ENCODE results near the gene MAP2K5. TPM values are rescaled to one million over a fixed set of nuclear protein-coding genes. Genes with fewer than 3 reads are reported as not detected.

Gene MAP2K5
- total RNA-seq, 1 experiment from 2014 or later: 13.6 TPM

- Mint-ChIP-seq H3K27me3 (ENCODE audit: low read depth) (no peaks in the 10 kb centered on the region), H3K36me3 (no peaks in the 10 kb centered on the region), H3K4me1 (peaks cover 9% of the 10 kb centered on the region), H3K27ac (no peak overlapping the region), H3K9me3 (no peaks in the 10 kb centered on the region), H3K4me3 (no peak overlapping the region)
- TF ChIP-seq NR1H2 (CRISPR knock-in tag; IDR thresholded peaks at IDR 0.05): no peak
- no peak for TF ChIP-seq E2F4 (CRISPR knock-in tag; IDR thresholded peaks at IDR 0.05; ENCODE audit: borderline replicate concordance, low read depth)
- no peak for TF ChIP-seq FOXP1 (CRISPR knock-in tag; IDR thresholded peaks at IDR 0.05; ENCODE audit: borderline replicate concordance)
- TF ChIP-seq ESRRA (CRISPR knock-in tag; IDR thresholded peaks at IDR 0.05; ENCODE audit: borderline replicate concordance): no peak
- TF ChIP-seq USF2 (CRISPR knock-in tag; IDR thresholded peaks at IDR 0.05): no peak
- no peak for TF ChIP-seq FOXJ3 (CRISPR knock-in tag; IDR thresholded peaks at IDR 0.05; ENCODE audit: borderline replicate concordance)
- no peak for TF ChIP-seq SMAD3 (CRISPR knock-in tag; IDR thresholded peaks at IDR 0.05; ENCODE audit: borderline replicate concordance)
- TF ChIP-seq NFE2L1 (CRISPR knock-in tag; IDR thresholded peaks at IDR 0.05): no peak
- TF ChIP-seq MAX (CRISPR knock-in tag; IDR thresholded peaks at IDR 0.05): no peak
- no peak for TF ChIP-seq ZNF671 (CRISPR knock-in tag; IDR thresholded peaks at IDR 0.05)
- no peak for TF ChIP-seq ZNF532 (CRISPR knock-in tag; IDR thresholded peaks at IDR 0.05; ENCODE audit: borderline replicate concordance)
- no peak for TF ChIP-seq ARID4B (CRISPR knock-in tag; IDR thresholded peaks at IDR 0.05; ENCODE audit: borderline replicate concordance)
- POLR2A ChIA-PET: no interaction called here
- no peak for ATAC-seq
- CTCF ChIA-PET: no interaction called here
- no peak for DNase-seq (ENCODE audit: low spot score)
Measured at GRCh38 chr15:67579164-67579563, 36.7 kb downstream of the MAP2K5 start.

- Mint-ChIP-seq H3K27me3 (ENCODE audit: low read depth) (no peaks in the 10 kb centered on the region), H3K4me3 (no peak overlapping the region), H3K36me3 (no peaks in the 10 kb centered on the region), H3K9me3 (no peaks in the 10 kb centered on the region), H3K27ac (no peak overlapping the region), H3K4me1 (peaks cover 6% of the 10 kb centered on the region)
- DNase-seq (ENCODE audit: low spot score) (no peak), ATAC-seq (no peak)
- CTCF ChIA-PET: no interaction called here
- POLR2A ChIA-PET: no interaction called here
- TF ChIP-seq SP1 (CRISPR knock-in tag; conservative IDR thresholded peaks at IDR 0.05) (no peak), NFE2L1 (CRISPR knock-in tag; IDR thresholded peaks at IDR 0.05) (no peak), EMX1 (CRISPR knock-in tag; IDR thresholded peaks at IDR 0.05) (no peak), STAT6 (CRISPR knock-in tag; conservative IDR thresholded peaks at IDR 0.05; ENCODE audit: low read depth) (no peak), AR (CRISPR knock-in tag; IDR thresholded peaks at IDR 0.05) (no peak), FOXJ3 (CRISPR knock-in tag; IDR thresholded peaks at IDR 0.05; ENCODE audit: borderline replicate concordance) (no peak), ETV6 (CRISPR knock-in tag; IDR thresholded peaks at IDR 0.05) (no peak), ATF1 (CRISPR knock-in tag; IDR thresholded peaks at IDR 0.05) (no peak)
Measured at GRCh38 chr15:67579967-67580366, 37.5 kb downstream of the MAP2K5 start.

All from WTC11 (cell line).